ENCODE results near the gene CHRNE. TPM values are rescaled to one million over a fixed set of nuclear protein-coding genes. Genes with fewer than 3 reads are reported as not detected.

Gene CHRNE
- total and polyA plus RNA-seq, 2 donors (not counting 1 experiment from before 2014, with no cell fraction given): 0.99 to 4.7 TPM

DNA sequence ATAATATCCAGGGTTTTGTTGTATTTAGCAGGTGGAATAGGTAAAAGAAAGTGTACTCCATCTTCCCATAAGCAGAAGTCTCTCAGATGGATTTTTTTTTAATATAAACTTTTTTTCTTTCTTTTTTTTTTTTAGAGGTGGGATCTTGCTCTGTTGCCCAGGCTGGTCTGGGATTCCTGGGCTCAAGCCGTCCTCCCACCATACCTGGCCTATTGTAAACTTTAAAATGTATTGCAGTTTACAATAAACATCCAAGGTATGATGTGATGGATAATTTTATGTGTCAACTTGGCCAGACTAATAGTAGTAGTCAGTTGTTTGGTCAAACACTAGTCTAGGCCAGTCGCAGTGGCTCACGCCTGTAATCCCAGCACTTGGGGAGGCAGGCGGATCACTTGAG is 18.4 kb upstream of the CHRNE start:
- Histone ChIP-seq H4K20me1 (ENCODE audit: control insufficient read depth, insufficient read depth, low read length, poor library complexity, severe bottlenecking) (no peaks in the 10 kb centered on the region), H3K4me3 (ENCODE audit: control extremely low read depth in 1 of 5, extremely low read depth in 1 of 5, insufficient read depth in 1 of 5, low read depth in 2 of 5, low read length in 4 of 5) (no peak overlapping the region), H3K27ac (ENCODE audit: low read length in 2 of 2) (no peak overlapping the region), H2AFZ (ENCODE audit: insufficient read depth, low read depth, low read length, poor library complexity, severe bottlenecking) (no peak overlapping the region), H3K27me3 (replicated peaks in 1 of 4; ENCODE audit: control extremely low read depth in 1 of 4, control insufficient read depth in 3 of 4, insufficient read depth in 4 of 4, low read length in 3 of 4) (no peaks in the 10 kb centered on the region), H3K36me3 (replicated peaks in 1 of 2; ENCODE audit: control extremely low read depth in 1 of 2, control insufficient read depth in 1 of 2, extremely low read depth in 1 of 2, insufficient read depth in 2 of 2, low read length in 1 of 2) (no peaks in the 10 kb centered on the region), H3K4me2 (replicated peaks; ENCODE audit: low read depth, low read length, poor library complexity, severe bottlenecking) (no peak overlapping the region), H3K4me1 (ENCODE audit: control insufficient read depth in 2 of 2, insufficient read depth in 2 of 2, low read length in 2 of 2) (no peaks in the 10 kb centered on the region), H3K9me3 (ENCODE audit: control extremely low read depth in 1 of 3, control insufficient read depth in 2 of 3, insufficient read depth in 1 of 3, low read length in 2 of 3) (no peaks in the 10 kb centered on the region), H3K79me2 (ENCODE audit: control insufficient read depth, insufficient read depth, low read length) (no peaks in the 10 kb centered on the region), H3K9ac (ENCODE audit: low read length) (no peak overlapping the region)
- H3K4me1 Mint-ChIP-seq: no peaks in the 10 kb centered on the region
- no peaks in the 10 kb centered on the region for H3K9me3 Mint-ChIP-seq (ENCODE audit: insufficient read depth)
- CTCF ChIA-PET: no interaction called here
- DNase-seq (no peak), ATAC-seq (ENCODE audit: low read depth) (no peak)
- WGBS (ENCODE audit: insufficient coverage): 100% methylated on average over 3 of the region's 4 CpGs
- no peak overlapping the region for H3K4me3 Mint-ChIP-seq
- intact Hi-C loops (cut with micrococcal nuclease): no loop called here
- H3K27me3 Mint-ChIP-seq: no peaks in the 10 kb centered on the region
- no peak for TF ChIP-seq EZH2 (IDR thresholded peaks at IDR 0.05; ENCODE audit: borderline replicate concordance, insufficient read depth, low read depth, low read length, poor library complexity, severe bottlenecking)
- TF ChIP-seq, protein P1, sequence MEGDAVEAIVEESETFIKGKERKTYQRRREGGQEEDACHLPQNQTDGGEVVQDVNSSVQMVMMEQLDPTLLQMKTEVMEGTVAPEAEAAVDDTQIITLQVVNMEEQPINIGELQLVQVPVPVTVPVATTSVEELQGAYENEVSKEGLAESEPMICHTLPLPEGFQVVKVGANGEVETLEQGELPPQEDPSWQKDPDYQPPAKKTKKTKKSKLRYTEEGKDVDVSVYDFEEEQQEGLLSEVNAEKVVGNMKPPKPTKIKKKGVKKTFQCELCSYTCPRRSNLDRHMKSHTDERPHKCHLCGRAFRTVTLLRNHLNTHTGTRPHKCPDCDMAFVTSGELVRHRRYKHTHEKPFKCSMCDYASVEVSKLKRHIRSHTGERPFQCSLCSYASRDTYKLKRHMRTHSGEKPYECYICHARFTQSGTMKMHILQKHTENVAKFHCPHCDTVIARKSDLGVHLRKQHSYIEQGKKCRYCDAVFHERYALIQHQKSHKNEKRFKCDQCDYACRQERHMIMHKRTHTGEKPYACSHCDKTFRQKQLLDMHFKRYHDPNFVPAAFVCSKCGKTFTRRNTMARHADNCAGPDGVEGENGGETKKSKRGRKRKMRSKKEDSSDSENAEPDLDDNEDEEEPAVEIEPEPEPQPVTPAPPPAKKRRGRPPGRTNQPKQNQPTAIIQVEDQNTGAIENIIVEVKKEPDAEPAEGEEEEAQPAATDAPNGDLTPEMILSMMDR (IDR thresholded peaks at IDR 0.05): no peak
- POLR2A ChIA-PET: interaction anchor here (0.7 kb wide), 1 partner anchor 550 kb away, joined by 3 read pairs; no protein-coding TSS in a partner anchor
- no peak overlapping the region for H3K27ac Mint-ChIP-seq

DNA sequence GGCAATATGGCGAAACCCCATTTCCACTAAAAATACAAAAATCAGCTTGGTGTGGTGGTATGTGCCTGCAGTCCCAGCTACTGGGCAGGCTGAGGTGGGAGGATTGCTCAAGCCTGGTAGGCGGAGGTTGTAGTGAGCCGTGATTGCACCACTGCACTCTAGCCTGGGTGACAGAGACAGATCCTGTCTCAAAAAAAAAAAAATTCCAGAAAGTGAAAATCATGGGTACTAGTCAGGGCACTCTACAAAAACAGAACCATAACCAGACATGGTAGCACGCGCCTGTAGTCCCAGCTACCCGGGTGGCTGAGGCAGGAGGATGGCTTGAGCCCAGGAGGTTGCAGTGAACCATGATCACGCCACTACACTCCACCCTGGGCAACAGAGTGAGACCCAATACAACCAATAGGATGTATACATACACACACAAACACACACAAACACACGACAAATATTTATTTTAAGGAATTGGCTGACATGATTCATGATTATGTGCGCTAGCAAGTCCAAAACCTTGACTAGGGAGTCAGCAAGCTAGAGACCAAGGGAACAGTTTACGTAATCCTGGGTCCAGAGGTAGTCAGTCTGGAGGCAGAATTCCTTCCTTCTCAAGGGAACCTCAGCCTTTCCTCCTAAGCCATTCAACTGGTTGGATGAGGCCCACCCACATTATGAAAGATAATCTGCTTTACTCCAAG is 17.6 kb upstream of the CHRNE start:
- TF ChIP-seq EZH2 (IDR thresholded peaks at IDR 0.05; ENCODE audit: borderline replicate concordance, insufficient read depth, low read depth, low read length, poor library complexity, severe bottlenecking): no peak
- TF ChIP-seq, protein P1 (IDR thresholded peaks at IDR 0.05): no peak
- ATAC-seq (ENCODE audit: low read depth) (no peak), DNase-seq (no peak)
- Histone ChIP-seq H3K36me3 (replicated peaks in 1 of 2; ENCODE audit: control extremely low read depth in 1 of 2, control insufficient read depth in 1 of 2, extremely low read depth in 1 of 2, insufficient read depth in 2 of 2, low read length in 1 of 2) (no peaks in the 10 kb centered on the region), H4K20me1 (ENCODE audit: control insufficient read depth, insufficient read depth, low read length, poor library complexity, severe bottlenecking) (no peaks in the 10 kb centered on the region), H3K4me2 (replicated peaks; ENCODE audit: low read depth, low read length, poor library complexity, severe bottlenecking) (no peak overlapping the region), H3K4me1 (ENCODE audit: control insufficient read depth in 2 of 2, insufficient read depth in 2 of 2, low read length in 2 of 2) (no peaks in the 10 kb centered on the region), H3K79me2 (ENCODE audit: control insufficient read depth, insufficient read depth, low read length) (no peaks in the 10 kb centered on the region), H3K9me3 (ENCODE audit: control extremely low read depth in 1 of 3, control insufficient read depth in 2 of 3, insufficient read depth in 1 of 3, low read length in 2 of 3) (no peaks in the 10 kb centered on the region), H3K27ac (ENCODE audit: low read length in 2 of 2) (no peak overlapping the region), H2AFZ (ENCODE audit: insufficient read depth, low read depth, low read length, poor library complexity, severe bottlenecking) (no peak overlapping the region), H3K4me3 (ENCODE audit: control extremely low read depth in 1 of 5, extremely low read depth in 1 of 5, insufficient read depth in 1 of 5, low read depth in 2 of 5, low read length in 4 of 5) (no peak overlapping the region), H3K27me3 (replicated peaks in 1 of 4; ENCODE audit: control extremely low read depth in 1 of 4, control insufficient read depth in 3 of 4, insufficient read depth in 4 of 4, low read length in 3 of 4) (no peaks in the 10 kb centered on the region), H3K9ac (ENCODE audit: low read length) (no peak overlapping the region)
- 100% methylated on average over 5 of the region's 10 CpGs for WGBS (ENCODE audit: insufficient coverage)
- Mint-ChIP-seq H3K27me3 (no peaks in the 10 kb centered on the region), H3K9me3 (ENCODE audit: insufficient read depth) (no peaks in the 10 kb centered on the region), H3K4me1 (no peaks in the 10 kb centered on the region), H3K4me3 (no peak overlapping the region), H3K27ac (no peak overlapping the region)
- ChIA-PET CTCF (no interaction called here), POLR2A (interaction anchor here (0.7 kb wide), 1 partner anchor 551 kb away, joined by 3 read pairs; no protein-coding TSS in a partner anchor)
- intact Hi-C loops (cut with micrococcal nuclease): no loop called here

All from B cell (primary cell).